ENCODE results near the gene ANGPTL4. TPM values are rescaled to one million over a fixed set of nuclear protein-coding genes. Genes with fewer than 3 reads are reported as not detected.

Gene ANGPTL4
- total and polyA plus RNA-seq, 2 of the 13 experiments (the other 11 are each of a cell fraction or from before 2014, with no cell fraction given): 0.80 to 21.7 TPM

DNA sequence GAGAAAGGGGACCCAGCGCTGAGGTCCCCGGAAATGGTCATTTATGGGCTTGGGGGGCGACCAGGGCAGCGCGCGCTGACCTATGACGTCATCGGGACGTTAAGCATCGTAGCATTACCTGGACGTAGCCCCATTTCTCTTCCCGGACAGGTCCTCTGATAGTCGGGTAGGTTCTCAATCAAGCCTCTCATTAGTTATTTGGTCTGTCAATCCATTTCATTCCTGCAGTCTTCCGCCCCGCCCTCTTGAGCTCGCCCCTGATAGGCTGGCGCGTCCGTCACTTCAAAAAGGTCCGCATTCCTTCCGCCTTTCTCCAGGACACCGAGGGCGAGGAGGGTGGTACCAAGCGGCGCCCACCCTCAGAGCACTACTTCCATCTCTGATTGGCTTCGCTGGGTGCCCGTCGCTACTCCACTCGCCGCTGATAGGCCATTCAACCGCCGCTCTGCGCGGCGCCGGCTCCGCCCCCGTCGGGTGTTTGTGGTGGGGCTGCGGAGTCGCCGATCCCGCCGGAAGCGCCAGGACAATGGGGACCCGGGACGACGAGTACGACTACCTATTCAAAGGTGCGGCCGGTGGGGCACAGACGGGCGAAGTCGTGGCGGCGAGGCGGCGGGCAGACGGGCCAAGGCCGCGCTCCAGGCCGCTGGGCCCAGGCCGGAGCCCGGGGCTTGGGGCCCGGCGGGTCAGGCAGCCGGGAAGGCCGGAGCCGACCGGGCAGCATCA, 26.1 kb downstream of the ANGPTL4 start, which contains the start of gene RAB11B (continued):
- TF ChIP-seq, protein P1, sequence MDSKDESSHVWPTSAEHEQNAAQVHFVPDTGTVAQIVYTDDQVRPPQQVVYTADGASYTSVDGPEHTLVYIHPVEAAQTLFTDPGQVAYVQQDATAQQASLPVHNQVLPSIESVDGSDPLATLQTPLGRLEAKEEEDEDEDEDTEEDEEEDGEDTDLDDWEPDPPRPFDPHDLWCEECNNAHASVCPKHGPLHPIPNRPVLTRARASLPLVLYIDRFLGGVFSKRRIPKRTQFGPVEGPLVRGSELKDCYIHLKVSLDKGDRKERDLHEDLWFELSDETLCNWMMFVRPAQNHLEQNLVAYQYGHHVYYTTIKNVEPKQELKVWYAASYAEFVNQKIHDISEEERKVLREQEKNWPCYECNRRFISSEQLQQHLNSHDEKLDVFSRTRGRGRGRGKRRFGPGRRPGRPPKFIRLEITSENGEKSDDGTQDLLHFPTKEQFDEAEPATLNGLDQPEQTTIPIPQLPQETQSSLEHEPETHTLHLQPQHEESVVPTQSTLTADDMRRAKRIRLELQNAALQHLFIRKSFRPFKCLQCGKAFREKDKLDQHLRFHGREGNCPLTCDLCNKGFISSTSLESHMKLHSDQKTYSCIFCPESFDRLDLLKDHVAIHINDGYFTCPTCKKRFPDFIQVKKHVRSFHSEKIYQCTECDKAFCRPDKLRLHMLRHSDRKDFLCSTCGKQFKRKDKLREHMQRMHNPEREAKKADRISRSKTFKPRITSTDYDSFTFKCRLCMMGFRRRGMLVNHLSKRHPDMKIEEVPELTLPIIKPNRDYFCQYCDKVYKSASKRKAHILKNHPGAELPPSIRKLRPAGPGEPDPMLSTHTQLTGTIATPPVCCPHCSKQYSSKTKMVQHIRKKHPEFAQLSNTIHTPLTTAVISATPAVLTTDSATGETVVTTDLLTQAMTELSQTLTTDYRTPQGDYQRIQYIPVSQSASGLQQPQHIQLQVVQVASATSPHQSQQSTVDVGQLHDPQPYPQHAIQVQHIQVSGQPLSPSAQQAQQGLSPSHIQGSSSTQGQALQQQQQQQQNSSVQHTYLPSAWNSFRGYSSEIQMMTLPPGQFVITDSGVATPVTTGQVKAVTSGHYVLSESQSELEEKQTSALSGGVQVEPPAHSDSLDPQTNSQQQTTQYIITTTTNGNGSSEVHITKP (CRISPR knock-in tag; IDR thresholded peaks at IDR 0.05; ENCODE audit: low read depth): no peak; the same call in 1 of the 2 replicates
- TF ChIP-seq ZNF224 (CRISPR knock-in tag; IDR thresholded peaks at IDR 0.05) (no peak), SOX6 (IDR thresholded peaks at IDR 0.05) (no peak), SOX6 (CRISPR knock-in tag; IDR thresholded peaks at IDR 0.05) (peak; percentile 42), ZNF331 (CRISPR knock-in tag; IDR thresholded peaks at IDR 0.05) (0 out of 2 replicates have a peak, but pooled peaks have one; percentile 27), TGIF2 (CRISPR knock-in tag; IDR thresholded peaks at IDR 0.05) (peak; percentile 38; the same call in 1 of the 2 replicates), ZNF317 (CRISPR knock-in tag; IDR thresholded peaks at IDR 0.05) (no peak), MTF1 (CRISPR knock-in tag; IDR thresholded peaks at IDR 0.05) (no peak), KDM4B (CRISPR knock-in tag; IDR thresholded peaks at IDR 0.05) (no peak), ZNF7 (CRISPR knock-in tag; IDR thresholded peaks at IDR 0.05) (no peak)
- TF ChIP-seq, protein P2, sequence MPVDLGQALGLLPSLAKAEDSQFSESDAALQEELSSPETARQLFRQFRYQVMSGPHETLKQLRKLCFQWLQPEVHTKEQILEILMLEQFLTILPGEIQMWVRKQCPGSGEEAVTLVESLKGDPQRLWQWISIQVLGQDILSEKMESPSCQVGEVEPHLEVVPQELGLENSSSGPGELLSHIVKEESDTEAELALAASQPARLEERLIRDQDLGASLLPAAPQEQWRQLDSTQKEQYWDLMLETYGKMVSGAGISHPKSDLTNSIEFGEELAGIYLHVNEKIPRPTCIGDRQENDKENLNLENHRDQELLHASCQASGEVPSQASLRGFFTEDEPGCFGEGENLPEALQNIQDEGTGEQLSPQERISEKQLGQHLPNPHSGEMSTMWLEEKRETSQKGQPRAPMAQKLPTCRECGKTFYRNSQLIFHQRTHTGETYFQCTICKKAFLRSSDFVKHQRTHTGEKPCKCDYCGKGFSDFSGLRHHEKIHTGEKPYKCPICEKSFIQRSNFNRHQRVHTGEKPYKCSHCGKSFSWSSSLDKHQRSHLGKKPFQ (CRISPR knock-in tag; IDR thresholded peaks at IDR 0.05; ENCODE audit: insufficient replicate concordance): no peak
